Retinal pigment epithelial cell (primary cell): Measurements from ENCODE around the gene SLC6A15.

Source experiments
- DNase-seq: peaks from one replicate; pipeline ENCODE4 v3.0.0-alpha.2; 2010; ENCODE audit warnings: low read depth
- H3K4me3 ChIP-seq: 2 replicates; pipeline ENCODE4 v1.5.1; 2011; ENCODE audit warnings: mild to moderate bottlenecking, low read length, control low read depth, moderate library complexity
- TF ChIP-seq, protein P1 (sequence below): conservative IDR thresholded peaks from 2 replicates; pipeline ENCODE4 v1.5.1; 2011; ENCODE audit warnings: low read depth, low read length, control low read depth, inconsistent platforms

SLC6A15 gene

DNA sequence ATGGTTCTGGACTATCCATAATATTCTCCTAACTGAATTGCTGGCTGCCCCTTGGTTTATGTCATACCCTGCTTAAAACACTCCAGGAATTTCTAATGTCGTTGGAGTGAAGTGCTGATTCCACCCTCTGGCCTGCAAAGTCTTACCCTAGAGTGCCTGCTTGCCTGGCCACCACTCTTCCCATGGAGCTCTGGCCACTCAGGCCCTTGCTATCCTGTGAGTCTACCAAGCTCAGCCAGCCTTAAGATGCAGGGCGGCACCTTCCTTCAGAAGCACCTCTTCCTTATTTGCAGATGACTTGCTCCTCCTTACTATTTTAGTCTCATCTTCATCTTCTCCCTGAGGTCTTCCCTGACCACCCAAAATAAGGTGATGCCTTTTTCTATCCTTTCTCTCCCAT is 35.3 kb downstream of the SLC6A15 start:
- H3K4me3 ChIP-seq: no peak overlapping the region
- DNase-seq: no peak
- TF ChIP-seq, protein P1, sequence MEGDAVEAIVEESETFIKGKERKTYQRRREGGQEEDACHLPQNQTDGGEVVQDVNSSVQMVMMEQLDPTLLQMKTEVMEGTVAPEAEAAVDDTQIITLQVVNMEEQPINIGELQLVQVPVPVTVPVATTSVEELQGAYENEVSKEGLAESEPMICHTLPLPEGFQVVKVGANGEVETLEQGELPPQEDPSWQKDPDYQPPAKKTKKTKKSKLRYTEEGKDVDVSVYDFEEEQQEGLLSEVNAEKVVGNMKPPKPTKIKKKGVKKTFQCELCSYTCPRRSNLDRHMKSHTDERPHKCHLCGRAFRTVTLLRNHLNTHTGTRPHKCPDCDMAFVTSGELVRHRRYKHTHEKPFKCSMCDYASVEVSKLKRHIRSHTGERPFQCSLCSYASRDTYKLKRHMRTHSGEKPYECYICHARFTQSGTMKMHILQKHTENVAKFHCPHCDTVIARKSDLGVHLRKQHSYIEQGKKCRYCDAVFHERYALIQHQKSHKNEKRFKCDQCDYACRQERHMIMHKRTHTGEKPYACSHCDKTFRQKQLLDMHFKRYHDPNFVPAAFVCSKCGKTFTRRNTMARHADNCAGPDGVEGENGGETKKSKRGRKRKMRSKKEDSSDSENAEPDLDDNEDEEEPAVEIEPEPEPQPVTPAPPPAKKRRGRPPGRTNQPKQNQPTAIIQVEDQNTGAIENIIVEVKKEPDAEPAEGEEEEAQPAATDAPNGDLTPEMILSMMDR: no peak

DNA sequence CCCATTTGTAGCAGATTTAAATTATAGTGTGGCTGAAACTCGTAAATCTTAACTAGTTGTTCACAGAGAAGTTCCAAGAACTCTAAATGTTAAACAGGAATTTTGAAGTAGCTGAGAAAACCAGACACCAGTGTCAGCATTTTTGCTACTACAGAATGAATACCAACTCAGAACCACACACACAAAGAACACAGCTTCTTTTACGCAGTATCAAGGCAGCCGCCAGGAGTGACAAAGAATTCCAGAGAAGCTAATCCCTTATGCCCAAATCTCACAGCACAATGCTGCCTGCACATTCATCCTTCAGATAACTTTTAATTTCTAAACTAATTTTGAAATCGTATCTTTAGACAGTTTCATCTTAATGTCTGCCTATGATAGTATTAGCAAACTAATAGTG is 37.4 kb downstream of the SLC6A15 start:
- H3K4me3 ChIP-seq: no peak overlapping the region

DNA sequence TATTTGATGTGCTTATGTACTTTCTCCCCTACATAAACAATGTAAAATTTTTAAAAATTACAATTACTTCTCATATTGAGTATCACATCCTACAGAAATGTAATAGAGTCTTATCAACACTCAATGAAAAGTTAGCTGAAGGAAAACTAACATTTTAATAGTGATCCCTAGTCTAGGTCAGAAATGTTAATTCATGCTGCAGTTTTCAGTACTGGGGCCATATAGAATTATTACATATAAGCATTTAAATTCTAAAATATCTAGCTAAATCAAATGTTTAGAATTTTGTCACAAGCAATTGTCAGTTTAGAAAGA is 37.8 kb downstream of the SLC6A15 start:
- H3K4me3 ChIP-seq: no peak overlapping the region
- TF ChIP-seq, protein P1: no peak
- DNase-seq: no peak

More for the DNA sequence above, 37.4 kb downstream of the SLC6A15 start:
- DNase-seq: peak; percentile 34
- TF ChIP-seq, protein P1: peak; percentile 26

DNA sequence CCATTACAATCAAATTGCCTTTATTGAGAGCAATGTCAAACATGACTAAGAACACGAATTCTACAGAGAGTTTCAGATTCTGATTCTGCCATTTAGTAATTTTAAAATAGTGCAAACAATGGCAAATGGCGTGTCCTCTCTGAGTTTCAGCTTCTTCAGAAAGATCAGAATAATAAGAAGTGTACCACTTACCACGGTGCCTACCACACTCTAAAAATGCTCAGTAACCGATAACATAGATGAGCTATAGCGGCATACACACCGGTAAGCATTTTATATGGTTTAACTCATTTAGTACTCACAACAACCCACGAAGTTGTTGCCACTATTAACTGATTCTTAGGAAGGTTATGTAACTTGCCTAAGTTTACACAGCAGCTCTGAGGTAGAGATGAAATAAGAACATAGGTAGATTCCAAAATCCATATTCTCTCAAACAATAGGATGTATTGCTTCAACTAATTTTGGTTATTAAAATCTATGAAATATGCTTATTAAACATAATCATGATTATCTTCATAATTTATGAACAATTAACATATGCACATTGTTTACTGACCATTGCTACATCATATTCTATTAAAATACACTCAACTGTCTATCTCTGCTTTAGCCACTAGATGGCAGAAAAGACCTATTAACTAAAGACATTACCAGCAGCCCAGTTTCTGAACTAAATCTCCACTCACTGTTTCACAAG is 38.3 kb downstream of the SLC6A15 start:
- peak; percentile 22 for DNase-seq
- TF ChIP-seq, protein P1: peak; percentile 61
- no peak overlapping the region for H3K4me3 ChIP-seq

DNA sequence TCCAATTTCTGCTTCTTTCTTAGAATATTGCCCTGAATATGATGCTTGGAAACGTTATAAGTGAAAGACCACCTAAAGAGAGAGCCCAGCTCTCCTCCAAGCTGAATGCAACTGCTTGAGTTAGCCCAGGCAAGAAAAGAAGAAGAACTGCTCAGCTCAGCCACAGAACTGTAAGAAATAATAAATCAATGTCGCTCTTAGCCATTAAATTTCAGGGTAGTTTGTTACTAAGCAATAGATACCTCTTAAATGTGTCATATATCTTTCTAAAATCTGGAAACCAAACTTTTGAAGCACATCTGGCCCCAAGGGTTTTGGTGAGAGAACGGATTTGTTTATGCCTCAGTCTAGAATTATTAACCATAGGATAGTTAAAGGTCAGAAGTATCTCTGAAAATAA is 50.4 kb downstream of the SLC6A15 start:
- no peak overlapping the region for H3K4me3 ChIP-seq
- no peak for DNase-seq
- TF ChIP-seq, protein P1: no peak

DNA sequence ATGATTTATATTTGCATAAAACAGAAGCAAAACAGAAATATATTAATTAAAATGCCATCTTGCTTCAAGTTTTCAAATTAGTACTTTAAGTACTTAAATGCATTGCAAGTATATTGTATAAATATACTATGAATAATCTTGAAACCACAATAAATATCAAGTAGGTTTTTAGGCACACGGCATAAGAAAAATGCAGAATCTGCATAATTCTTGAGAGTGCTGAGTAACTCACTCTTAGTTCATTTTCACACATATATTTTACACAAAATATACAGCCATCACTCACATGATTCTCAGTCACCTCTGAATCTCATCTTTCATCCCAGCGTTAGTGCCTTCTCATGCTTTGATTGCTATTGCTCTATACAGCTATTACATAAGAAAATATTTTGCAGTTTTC is 51.9 kb downstream of the SLC6A15 start:
- no peak for DNase-seq
- H3K4me3 ChIP-seq: no peak overlapping the region
- TF ChIP-seq, protein P1: no peak

DNA sequence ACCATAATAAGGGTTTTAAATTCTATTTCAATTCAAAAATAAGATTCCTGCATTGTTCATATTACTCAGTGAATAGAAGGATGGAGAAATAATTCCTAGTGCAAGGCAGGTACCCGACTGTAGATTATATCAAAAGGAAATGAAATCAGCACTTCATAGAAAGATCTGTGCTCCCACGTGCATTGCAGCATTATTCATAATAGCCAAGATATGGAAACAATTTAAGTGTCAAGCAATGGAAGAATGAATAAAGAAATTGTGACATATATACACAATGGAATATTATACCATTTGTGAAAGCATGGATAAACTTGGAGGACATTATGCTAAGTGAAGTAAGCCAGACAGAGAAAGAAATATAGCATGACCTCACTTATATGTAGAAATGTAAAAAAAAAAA is 53.8 kb downstream of the SLC6A15 start:
- TF ChIP-seq, protein P1: no peak
- DNase-seq: no peak
- H3K4me3 ChIP-seq: no peak overlapping the region
